Cerebellar nuclear complex (tissue), 1 donor: ENCODE results near the gene PRKCB.
"Not testable (repeated sequence)": the region's sequence is repeated elsewhere in the genome, so short reads cannot be mapped to it uniquely, and the experiment has no call there.

ENCODE experiments used
- DNase-seq, 2 experiments: peaks; one replicate each; lab custom pipeline; 2025; lab: John Stamatoyannopoulos, UW

Gene PRKCB

GRCh38 chr16:24087891-24088410, 252.2 kb downstream of the PRKCB start:
- no peak for DNase-seq

- no peak for DNase-seq
Observed at GRCh38 chr16:24088767-24089166, 253.0 kb downstream of the PRKCB start.

GRCh38 chr16:24091125-24091524, 255.3 kb downstream of the PRKCB start:
- no peak for DNase-seq

GRCh38 chr16:24093049-24093448, 257.3 kb downstream of the PRKCB start:
- no peak for DNase-seq

GRCh38 chr16:24094660-24095059, 258.9 kb downstream of the PRKCB start:
- DNase-seq = no peak

- DNase-seq = no peak
Observed at GRCh38 chr16:24098896-24099295, 263.1 kb downstream of the PRKCB start.

- DNase-seq = no peak
Observed at GRCh38 chr16:24101431-24101830, 265.6 kb downstream of the PRKCB start.

GRCh38 chr16:24102209-24102660, 266.5 kb downstream of the PRKCB start:
- DNase-seq = no peak

GRCh38 chr16:24105471-24105870, 269.7 kb downstream of the PRKCB start:
- DNase-seq = not testable (repeated sequence)

- not testable (repeated sequence) for DNase-seq
Observed at GRCh38 chr16:24108090-24108489, 272.3 kb downstream of the PRKCB start.

- DNase-seq = no peak
Observed at GRCh38 chr16:24111724-24112302, 276.0 kb downstream of the PRKCB start.

- no peak for DNase-seq
Observed at GRCh38 chr16:24113115-24113745, 277.4 kb downstream of the PRKCB start.

- DNase-seq = no peak
Observed at GRCh38 chr16:24114876-24115275, 279.1 kb downstream of the PRKCB start.

GRCh38 chr16:24116046-24116776, 280.4 kb downstream of the PRKCB start:
- no peak for DNase-seq

- no peak for DNase-seq
Observed at GRCh38 chr16:24116989-24117388, 281.2 kb downstream of the PRKCB start.

- DNase-seq = no peak
Observed at GRCh38 chr16:24117680-24118079, 281.9 kb downstream of the PRKCB start.

GRCh38 chr16:24118126-24118821, 282.5 kb downstream of the PRKCB start:
- DNase-seq = no peak

GRCh38 chr16:24119807-24120206, 284.0 kb downstream of the PRKCB start:
- no peak for DNase-seq

GRCh38 chr16:24123275-24123674, 287.5 kb downstream of the PRKCB start:
- DNase-seq = no peak

- DNase-seq = no peak
Observed at GRCh38 chr16:24124291-24124690, 288.5 kb downstream of the PRKCB start.

- no peak for DNase-seq
Observed at GRCh38 chr16:24125214-24125613, 289.4 kb downstream of the PRKCB start.

GRCh38 chr16:24129412-24129918, 293.7 kb downstream of the PRKCB start:
- DNase-seq = no peak
